SIG-M5 (cell line): Measurements from ENCODE around the gene PLSCR5.

Source experiments
- DNase-seq: peaks from one replicate; lab custom pipeline; 2025; lab: John Stamatoyannopoulos, UW

The PLSCR5 gene

DNA sequence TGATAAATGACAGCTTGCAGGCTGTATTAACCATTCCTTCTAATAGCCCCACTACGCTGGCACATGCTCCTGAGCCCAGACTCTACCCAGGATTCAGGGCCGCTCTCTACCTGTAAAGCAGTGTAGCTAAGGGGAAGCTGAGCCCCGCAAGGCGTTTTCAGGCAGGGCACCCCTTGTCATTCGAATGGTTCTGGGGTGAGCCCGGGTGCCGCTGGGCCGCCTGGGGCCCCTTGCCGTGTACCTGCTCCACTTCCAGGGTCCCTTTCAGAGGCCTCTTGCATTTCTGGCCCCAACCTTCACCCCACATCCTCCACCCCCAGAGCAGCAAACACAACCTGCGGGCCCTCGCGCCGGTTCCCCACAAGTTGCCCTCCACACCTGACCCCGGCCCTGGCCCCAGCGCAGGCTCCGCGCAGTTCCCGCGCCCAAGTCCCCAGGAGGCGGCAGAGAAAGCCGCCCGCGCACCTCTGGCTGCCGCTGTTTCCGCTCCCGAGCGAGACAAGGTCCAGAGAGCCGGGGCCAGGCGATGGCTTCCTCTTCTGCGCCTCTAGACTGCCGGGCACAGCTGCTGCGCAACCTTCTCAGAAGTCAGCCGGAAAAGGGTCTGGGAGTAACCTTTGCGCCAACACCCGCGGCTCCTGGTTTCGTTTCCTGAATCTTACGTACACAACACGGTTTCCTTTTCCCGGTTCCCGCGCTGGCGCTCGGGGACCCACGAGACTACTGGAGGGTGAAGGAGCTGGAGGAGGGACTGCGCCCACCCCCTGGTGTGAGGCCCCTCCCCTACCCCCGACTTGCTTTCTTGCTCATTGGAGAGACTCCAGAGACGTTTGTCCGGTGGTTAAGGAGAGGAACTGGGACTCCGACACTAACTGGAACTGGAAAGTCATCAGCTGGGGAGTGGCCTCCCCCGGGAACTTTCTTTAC lies 60.9 kb downstream of the PLSCR5 start, which contains the start of gene PLSCR1:
PLSCR1 (minus strand) TSS at position 606 of the 927 bp plus-strand sequence. CDS start 8,055 bp downstream, outside the sequence.
- peak; percentile 91 for DNase-seq

DNA sequence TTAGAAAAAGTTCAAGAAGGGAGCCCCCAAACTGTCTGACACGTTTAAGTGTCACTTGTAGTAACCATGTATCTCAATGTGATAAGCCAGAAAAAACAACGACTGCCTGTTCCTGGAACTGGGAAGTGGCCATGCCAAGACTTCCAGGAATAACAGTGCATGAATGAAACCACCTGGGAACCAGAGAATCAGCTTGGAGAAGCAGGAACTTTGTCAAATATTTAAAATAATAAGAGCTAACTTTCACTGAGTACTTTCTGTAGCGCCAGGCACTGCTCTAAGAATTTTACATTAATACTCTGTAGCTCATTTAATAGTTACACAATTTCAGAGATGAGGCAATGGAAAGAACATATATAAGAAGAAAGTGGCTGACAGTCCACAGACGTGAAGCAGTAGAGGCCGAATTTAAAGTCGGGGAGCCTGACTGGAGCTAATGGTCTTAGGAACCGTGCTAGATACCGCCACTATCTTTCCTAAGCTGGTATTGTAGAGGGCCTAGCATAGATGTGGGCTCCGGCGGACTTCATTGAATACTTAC lies 61.6 kb downstream of the PLSCR5 start:
- no peak for DNase-seq

DNA sequence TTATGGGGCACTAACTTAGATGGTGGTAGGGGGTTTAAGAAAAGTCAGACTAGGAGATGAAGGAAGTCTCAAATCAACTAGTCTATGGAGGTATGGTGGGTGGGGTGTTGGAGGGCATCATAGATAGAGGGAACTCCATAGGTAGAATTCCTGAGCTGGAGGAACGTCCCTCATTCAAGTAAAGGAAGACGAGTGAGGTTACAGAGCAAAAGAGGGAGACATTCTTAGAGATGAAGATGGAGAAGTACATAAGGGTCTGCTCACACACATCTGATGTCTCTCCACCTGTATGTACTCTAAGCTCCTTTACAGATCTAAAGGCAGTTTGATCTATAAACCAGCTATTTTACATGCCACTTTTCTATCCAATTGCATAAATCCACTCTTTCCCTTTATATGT lies 62.2 kb downstream of the PLSCR5 start:
- DNase-seq: no peak

DNA sequence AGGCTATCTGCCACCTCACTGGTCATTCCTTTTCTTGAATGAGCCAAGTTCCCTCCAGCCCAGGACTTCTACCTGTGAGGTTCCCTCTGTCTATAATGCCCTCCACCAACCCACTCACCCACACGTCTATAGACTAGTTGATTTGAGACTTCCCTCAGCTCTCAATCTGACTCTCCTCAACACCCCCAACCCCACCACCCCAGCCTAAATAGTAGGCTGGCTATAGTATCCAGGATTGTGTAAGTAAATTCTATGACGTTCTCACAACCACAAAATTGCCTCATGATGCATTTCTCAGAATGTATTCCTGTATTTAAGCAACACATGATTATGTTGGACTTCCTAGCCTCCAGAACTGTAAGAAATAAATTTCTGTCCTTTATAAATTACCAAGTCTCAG lies 63.0 kb downstream of the PLSCR5 start:
- DNase-seq: no peak

GRCh38 chr3:146540978-146541377 lies 64.2 kb downstream of the PLSCR5 start:
- no peak for DNase-seq

DNA sequence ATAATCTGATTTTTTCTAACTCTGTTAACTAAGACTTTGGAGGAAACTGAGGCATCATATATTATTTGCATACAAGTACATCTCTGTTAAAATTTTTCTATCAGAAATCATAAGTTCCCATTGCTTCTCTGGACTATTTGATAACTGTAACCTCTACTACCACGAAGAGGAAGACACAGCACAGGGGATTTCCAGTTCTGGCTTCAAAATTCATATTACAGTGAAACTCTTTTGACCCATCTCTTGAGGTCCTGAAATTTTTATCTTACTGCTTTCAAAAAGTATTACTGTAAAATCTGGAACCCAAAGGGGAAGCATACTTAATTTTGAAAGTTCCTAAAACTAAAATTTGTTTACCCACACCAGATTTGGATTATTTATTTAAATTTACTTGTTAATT lies 64.9 kb downstream of the PLSCR5 start:
- no peak for DNase-seq

GRCh38 chr3:146539315-146539714 lies 65.8 kb downstream of the PLSCR5 start:
- DNase-seq: no peak

GRCh38 chr3:146537603-146538002 lies 67.5 kb downstream of the PLSCR5 start:
- DNase-seq: no peak

- DNase-seq: no peak
Measured at GRCh38 chr3:146536681-146537080, 68.5 kb downstream of the PLSCR5 start.
